ENCODE results near the gene DNAJC21. TPM values are rescaled to one million over a fixed set of nuclear protein-coding genes. Genes with fewer than 3 reads are reported as not detected.

DNAJC21 gene
- total RNA-seq, 1 experiment from 2014 or later, result 34.7 TPM

DNA sequence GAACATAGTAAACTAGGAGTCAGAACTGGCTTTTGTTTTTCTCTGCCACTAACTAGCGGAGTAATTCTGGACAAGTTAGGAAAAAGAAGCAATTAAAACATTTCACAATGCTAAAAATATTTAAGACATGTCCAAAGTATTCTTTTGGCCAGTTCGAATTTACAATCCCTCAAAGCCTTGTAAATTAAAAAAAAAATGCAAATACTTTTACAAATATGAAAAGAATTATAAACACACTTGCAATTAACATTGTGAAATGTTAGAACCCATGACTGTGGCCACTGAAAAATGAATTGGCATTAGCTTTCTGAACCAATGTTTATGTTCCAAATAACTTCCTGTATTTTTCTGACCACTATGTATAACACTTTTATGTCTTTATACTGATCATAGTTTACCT lies 16.3 kb upstream of the DNAJC21 start:
- Histone ChIP-seq H4K20me1 (ENCODE audit: insufficient read depth) (peaks cover 4% of the 10 kb centered on the region; the same call in 1 of the 2 replicates), H3K4me2 (ENCODE audit: low read length) (no peak overlapping the region), H3K27me3 (ENCODE audit: insufficient read depth, low read length) (no peaks in the 10 kb centered on the region), H3K9me2 (ENCODE audit: insufficient read depth) (no peaks in the 10 kb centered on the region), H3K9me3 (ENCODE audit: control insufficient read depth in 1 of 2, insufficient read depth in 1 of 2, low read depth in 1 of 2, low read length in 2 of 2) (no peaks in the 10 kb centered on the region), H3K36me3 (ENCODE audit: control insufficient read depth in 1 of 2, insufficient read depth in 2 of 2, low read length in 2 of 2) (peaks cover 11 to 14% of the 10 kb centered on the region in 2 experiments), H3K9ac (ENCODE audit: low read length) (no peak overlapping the region), H3K27ac (ENCODE audit: low read depth, low read length) (no peak overlapping the region), H2AFZ (ENCODE audit: low read depth, low read length, poor library complexity, severe bottlenecking) (no peak overlapping the region), H3K79me2 (ENCODE audit: insufficient read depth, low read length) (peaks cover 70% of the 10 kb centered on the region), H3K4me3 (replicated peaks in 1 of 2; ENCODE audit: low read depth in 1 of 2, low read length in 2 of 2) (no peak overlapping the region), H3K4me1 (ENCODE audit: control insufficient read depth in 1 of 2, insufficient read depth in 2 of 2, low read length in 2 of 2) (peaks cover 15 to 28% of the 10 kb centered on the region in 2 experiments)
- ChIA-PET CTCF (no interaction called here), POLR2A (no interaction called here), RAD21 (ENCODE audit: low non-redundant PET in 1 of 2, low total read pairs in 2 of 2, uncharacterized antibody in 2 of 2, unreplicated experiment in 2 of 2) (no interaction called here)
- BruUV-seq (replicated peaks), result no TSS peak
- ATAC-seq, result no peak
- TF ChIP-seq SP1 (IDR thresholded peaks at IDR 0.05; ENCODE audit: low read depth), result no peak
- no peak for TF ChIP-seq TCF7L2 (IDR thresholded peaks at IDR 0.05; ENCODE audit: borderline replicate concordance, extremely low read depth, insufficient read depth, insufficient read length)
- TF ChIP-seq RAD21 (IDR thresholded peaks at IDR 0.05; ENCODE audit: low read depth), result no peak
- no peak for TF ChIP-seq ZBTB33 (IDR thresholded peaks at IDR 0.05; ENCODE audit: extremely low read depth, insufficient replicate concordance, low read length)
- TF ChIP-seq EGR1 (IDR thresholded peaks at IDR 0.05; ENCODE audit: low read depth), result no peak
- no peak for TF ChIP-seq SIN3A (IDR thresholded peaks at IDR 0.05; ENCODE audit: low read depth)
- TF ChIP-seq JUND (IDR thresholded peaks at IDR 0.05), result no peak
- no peak for TF ChIP-seq CBX3 (IDR thresholded peaks at IDR 0.05; ENCODE audit: low read depth)
- TF ChIP-seq MAX (IDR thresholded peaks at IDR 0.05), result no peak
- TF ChIP-seq ELF1 (IDR thresholded peaks at IDR 0.05; ENCODE audit: borderline replicate concordance, low read depth), result no peak
- no peak for TF ChIP-seq ZFX (IDR thresholded peaks at IDR 0.05)
- TF ChIP-seq POLR2AphosphoS5 (IDR thresholded peaks at IDR 0.05; ENCODE audit: low read depth, low read length), result no peak
- no peak for TF ChIP-seq EZH2phosphoT487 (IDR thresholded peaks at IDR 0.05; ENCODE audit: borderline replicate concordance)
- no peak for TF ChIP-seq ZNF274 (IDR thresholded peaks at IDR 0.05; ENCODE audit: low read depth, low read length)
- TF ChIP-seq YY1 (IDR thresholded peaks at IDR 0.05; ENCODE audit: extremely low read depth, insufficient replicate concordance, low read depth, low read length), result no peak
- no peak for TF ChIP-seq POLR2A (IDR thresholded peaks at IDR 0.05; ENCODE audit: borderline replicate concordance, extremely low read depth, insufficient read depth, insufficient read length)
- TF ChIP-seq FOSL1 (IDR thresholded peaks at IDR 0.05; ENCODE audit: low read depth), result no peak
- no peak for TF ChIP-seq CEBPB (IDR thresholded peaks at IDR 0.05; ENCODE audit: low read depth)
- no peak for TF ChIP-seq CTCF (IDR thresholded peaks at IDR 0.05 in 2 of 3, conservative IDR thresholded peaks at IDR 0.05 in 1 of 3; ENCODE audit: borderline replicate concordance in 1 of 3, insufficient read depth in 1 of 3, low read depth in 2 of 3, low read length in 2 of 3)
- TF ChIP-seq SRF (IDR thresholded peaks at IDR 0.05; ENCODE audit: low read depth), result no peak
- intact Hi-C loops (cut with micrococcal nuclease), result no loop called here
- DNase-seq (ENCODE audit: low read depth, low spot score), result no peak
